CD4-positive, alpha-beta T cell treated with Interleukin-15 for 4 hours (primary cell): Measurements from ENCODE around the gene GOLGA6L10.
"Not testable (repeated sequence)": the region's sequence is repeated elsewhere in the genome, so short reads cannot be mapped to it uniquely, and the experiment has no call there.

Source experiments
- DNase-seq: peaks from one replicate; pipeline ENCODE4 v3.0.0-alpha.2; 2020; ENCODE audit warnings: low spot score

GOLGA6L10 gene

GRCh38 chr15:82342632-82343374 is 6.5 kb downstream of the GOLGA6L10 start:
- DNase-seq: peak; percentile 13

- not testable (repeated sequence) for DNase-seq
Observed at GRCh38 chr15:82338573-82338972, 10.7 kb downstream of the GOLGA6L10 start.

DNA sequence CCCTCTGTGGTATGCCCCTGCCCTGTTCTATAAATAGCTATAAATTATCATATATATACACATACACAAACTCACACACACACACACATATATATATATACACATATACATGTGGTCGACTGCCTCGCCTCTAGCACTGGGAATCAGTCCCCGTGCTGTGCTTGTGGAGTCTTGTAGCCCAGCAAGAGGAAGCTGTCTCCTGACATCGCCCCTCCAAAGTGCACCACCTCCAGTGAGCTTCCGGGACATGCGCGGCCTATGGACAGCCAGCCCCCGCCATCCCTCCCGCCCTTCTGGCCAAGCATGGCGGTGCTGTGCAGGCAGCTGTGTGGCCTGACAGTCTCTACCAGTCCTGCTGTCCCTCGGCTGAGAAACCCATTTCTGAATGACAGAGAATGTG is 11.2 kb downstream of the GOLGA6L10 start:
- not testable (repeated sequence) for DNase-seq

DNA sequence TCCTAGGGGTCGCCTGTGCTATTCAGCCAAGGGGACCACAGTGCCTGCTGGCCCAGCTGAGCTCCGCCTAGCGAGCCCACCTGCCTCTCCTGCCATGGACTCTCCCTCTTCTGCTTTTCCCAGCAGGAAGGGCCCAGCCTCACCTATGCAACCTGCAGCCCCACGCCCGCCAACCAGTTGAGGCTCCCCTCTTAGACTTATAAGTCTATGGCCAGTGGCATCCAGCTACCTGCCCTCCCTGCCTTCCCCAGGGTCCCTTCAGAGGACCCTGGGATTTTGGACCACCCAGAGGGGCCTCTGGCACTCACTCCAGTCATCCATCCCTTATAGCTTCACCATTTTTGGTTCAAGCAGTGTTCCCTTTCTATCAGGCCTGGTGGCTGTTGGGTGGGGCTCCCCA is 12.2 kb downstream of the GOLGA6L10 start:
- not testable (repeated sequence) for DNase-seq

DNA sequence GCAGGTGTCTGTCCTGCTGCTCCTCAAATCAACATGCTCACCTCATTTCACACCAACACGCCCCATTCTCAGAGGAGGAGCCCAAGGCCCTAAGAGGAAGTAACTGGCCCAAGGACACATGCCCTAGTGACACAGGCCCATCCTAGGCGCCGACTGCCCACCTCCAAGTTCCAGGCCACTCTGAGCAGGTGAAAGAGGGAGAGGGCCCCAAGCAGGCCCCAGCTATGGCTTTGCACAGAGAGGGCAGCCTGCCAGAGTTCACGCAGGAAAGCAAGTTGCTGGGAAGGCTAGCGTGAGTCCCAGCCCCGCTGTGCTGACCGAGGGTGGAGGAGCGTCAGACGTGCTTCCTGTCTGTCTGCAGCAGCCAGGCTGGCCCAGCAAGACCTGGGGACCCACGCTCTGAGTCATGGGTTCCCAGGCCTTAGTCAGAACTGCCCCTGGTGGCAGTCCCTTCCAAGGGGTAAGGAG is 13.1 kb downstream of the GOLGA6L10 start:
- not testable (repeated sequence) for DNase-seq

GRCh38 chr15:82335006-82335405 is 14.3 kb downstream of the GOLGA6L10 start:
- not testable (repeated sequence) for DNase-seq

- not testable (repeated sequence) for DNase-seq
Observed at GRCh38 chr15:82334554-82334932, 14.7 kb downstream of the GOLGA6L10 start.

GRCh38 chr15:82333603-82334553 is 15.4 kb downstream of the GOLGA6L10 start:
- DNase-seq: not testable (repeated sequence)

GRCh38 chr15:82332711-82333602 is 16.3 kb downstream of the GOLGA6L10 start:
- not testable (repeated sequence) for DNase-seq

DNA sequence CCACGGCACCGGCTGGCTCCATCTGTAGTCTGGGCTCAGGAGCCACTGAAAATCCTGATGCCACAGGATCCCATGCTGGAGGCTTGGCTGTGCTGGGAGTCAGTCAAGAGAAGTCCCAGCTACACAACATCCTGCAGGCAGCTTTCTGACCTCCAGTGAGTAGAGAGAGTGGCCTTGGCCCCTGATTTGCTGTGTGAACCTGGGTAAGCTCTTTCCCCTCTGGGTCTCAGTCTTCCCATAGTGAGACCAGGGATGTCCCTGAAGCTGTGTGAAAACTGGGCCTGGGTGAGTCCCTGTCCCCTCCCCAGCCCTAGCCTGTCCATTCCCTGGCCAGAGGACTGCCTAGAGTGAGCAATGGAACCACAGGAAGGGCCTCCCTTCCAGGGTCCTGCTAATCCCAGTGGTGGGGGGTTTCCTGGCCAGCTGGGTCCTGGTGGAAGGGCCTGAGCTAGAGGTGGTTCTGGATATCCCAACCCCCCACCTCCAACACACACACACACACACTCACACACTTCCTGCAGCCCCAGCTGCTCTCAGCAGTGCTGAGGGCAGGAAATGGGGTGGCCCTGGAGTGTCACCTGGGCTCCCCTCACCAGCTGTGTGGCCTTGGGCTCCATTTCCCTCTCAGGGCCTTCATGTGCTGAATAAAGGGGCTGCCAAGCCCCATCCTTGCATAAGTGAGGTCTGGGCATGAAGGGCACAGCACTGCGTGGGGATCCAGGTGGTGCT is 17.5 kb downstream of the GOLGA6L10 start:
- DNase-seq: not testable (repeated sequence)

GRCh38 chr15:82330921-82331320 is 18.4 kb downstream of the GOLGA6L10 start:
- DNase-seq: not testable (repeated sequence)

DNA sequence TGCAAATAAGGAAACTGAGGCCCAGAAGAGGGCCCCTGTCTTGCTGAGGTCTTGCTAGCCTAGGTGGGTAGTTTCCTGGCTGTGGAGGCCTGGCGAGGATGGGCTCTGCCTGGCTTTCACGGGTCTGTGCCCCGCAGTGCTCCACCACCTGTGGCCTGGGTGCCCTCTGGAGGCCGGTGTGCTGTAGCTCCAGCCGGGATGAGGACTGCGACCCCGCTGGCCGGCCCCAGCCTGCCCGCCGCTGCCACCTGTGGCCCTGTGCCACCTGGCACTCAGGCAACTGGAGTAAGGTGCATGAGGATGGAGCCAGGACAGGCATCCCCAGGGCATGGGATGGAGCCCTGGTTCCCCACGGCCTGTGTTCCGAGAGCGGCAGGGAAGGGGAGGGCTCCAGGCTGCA is 20.2 kb downstream of the GOLGA6L10 start:
- not testable (repeated sequence) for DNase-seq

DNA sequence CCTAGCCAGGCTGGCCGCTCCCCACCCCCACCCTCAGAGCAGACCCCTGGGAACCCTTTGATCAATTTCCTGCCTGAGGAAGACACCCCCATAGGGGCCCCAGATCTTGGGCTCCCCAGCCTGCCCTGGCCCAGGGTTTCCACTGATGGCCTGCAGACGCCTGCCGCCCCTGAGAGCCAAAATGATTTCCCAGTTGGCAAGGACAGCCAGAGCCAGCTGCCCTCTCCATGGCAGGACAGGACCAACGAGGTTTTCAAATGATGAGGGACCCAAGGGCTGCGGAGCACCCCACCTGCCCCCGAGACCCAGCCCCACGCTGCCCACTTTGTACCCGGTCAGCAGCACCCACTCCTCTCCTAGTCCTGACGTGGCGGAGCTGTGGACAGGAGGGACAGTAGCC is 21.9 kb downstream of the GOLGA6L10 start:
- not testable (repeated sequence) for DNase-seq

GRCh38 chr15:82326896-82327295 is 22.4 kb downstream of the GOLGA6L10 start:
- not testable (repeated sequence) for DNase-seq

- DNase-seq: not testable (repeated sequence)
Observed at GRCh38 chr15:82325646-82326045, 23.6 kb downstream of the GOLGA6L10 start.

DNA sequence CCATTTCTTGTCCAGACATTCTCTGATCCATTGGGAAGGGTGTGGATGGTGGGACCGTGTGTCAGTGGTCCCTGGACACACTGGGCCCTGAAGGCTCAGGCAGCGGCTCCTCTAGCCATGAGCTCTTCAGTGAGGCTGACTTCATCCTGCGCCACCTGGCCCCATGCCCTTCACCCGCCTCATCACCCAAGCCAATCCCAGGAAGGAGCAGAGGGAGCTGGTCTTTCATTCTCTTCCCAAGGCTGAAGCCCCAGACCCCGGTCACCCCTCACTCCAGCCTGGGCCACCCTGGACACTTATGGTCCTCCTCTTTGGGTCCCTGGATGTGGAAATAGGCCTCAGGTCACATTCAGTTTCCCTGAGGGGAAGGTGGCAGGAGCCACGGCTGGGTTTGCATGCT is 24.4 kb downstream of the GOLGA6L10 start:
- not testable (repeated sequence) for DNase-seq

DNA sequence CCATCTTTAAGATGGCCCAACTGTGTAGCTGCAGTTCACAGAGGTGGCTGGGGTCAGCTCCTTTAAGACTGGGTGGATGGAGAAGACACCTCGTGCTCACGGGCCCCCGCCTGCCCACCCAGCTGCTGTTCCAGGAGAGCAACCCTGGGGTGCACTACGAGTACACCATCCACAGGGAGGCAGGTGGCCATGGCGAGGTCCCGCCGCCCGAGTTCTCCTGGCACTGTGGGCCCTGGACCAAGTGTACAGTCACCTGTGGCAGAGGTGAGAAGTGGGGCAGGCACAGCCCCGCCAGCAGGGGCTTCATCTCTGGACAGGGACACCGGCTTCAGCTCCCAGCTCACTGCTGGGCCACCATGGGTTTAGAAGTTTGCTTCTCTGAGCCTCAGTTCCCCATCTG is 26.8 kb downstream of the GOLGA6L10 start:
- DNase-seq: not testable (repeated sequence)

DNA sequence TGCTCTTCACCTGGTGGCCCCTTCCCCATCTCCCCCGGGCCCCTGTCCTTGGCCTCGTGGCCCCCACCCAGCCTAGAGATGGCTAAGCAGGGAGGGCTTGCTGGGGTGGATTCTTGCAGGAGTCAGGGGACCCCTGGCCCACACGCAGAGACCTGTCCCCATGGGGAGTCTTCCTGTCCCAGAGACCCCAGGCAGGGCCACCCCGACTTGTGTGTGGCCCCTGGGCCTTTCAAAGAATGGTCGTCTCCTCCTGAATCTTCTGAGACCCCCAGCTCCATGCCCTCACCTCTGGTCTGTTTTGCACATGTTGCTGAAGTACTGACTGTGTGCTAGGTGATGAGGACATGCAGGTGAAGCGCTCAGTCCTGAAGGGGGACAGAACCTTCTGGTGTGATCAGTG is 28.4 kb downstream of the GOLGA6L10 start:
- not testable (repeated sequence) for DNase-seq

- not testable (repeated sequence) for DNase-seq
Observed at GRCh38 chr15:82319522-82320278, 29.6 kb downstream of the GOLGA6L10 start.

DNA sequence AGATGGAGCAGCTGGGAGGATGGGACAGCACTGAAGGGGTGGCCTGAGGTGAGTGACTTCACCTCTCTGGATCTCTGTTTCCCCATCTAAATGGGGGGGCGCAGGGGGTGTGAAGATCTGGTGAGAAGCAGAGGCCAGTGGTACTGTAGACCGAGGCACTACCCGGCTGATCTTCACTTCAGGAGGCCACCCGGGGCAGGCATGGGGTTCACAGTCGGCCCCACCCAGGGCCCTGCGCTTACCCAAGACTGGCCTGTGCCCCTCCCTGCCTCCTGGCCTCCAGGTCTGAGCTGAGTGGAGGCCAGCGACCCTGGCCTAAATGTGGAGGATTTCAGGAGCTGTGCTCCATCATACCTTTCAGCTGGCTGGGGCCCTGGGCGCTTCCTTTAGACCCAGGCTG is 31.0 kb downstream of the GOLGA6L10 start:
- DNase-seq: not testable (repeated sequence)
